GM12878 (cell line): ENCODE measurements around the gene DGKI. TPM values are rescaled to one million over a fixed set of nuclear protein-coding genes. Genes with fewer than 3 reads are reported as not detected.

ENCODE experiments used
- ATAC-seq: fragments of 200-7000 bp; cut with Tn5 transposase; 3 replicates; pipeline ENCODE4 v1.9.1; 2020; ENCODE audit warnings: mild to moderate bottlenecking, moderate library complexity
- BruUV-seq: library from RNA; stranded (reverse); fragments of 400-500 nt; replicated peaks from 2 replicates; lab custom pipeline; 2021; lab: Mats Ljungman, UMichigan
- CTCF ChIA-PET: fragments of 300-600 bp; sonication (Branson Sonifier 250); formaldehyde crosslinking; extraction: SDS; loops from one replicate; lab custom pipeline; 2021; ENCODE audit warnings: inconsistent platforms; lab: Yijun Ruan, JAX
- POLR2A ChIA-PET: fragments of 350-600 bp; formaldehyde crosslinking; extraction: SDS; loops from one replicate; lab custom pipeline; 2021; ENCODE audit warnings: inconsistent platforms; lab: Charles Lee
- RAD21 ChIA-PET: fragments of 300-600 bp; sonication (Branson Sonifier 250); formaldehyde crosslinking; loops from one replicate; lab custom pipeline; 2023; ENCODE audit warnings: antibody characterized with exemption; ENCODE audit not compliant: unreplicated experiment; lab: Charles Lee
- SMC1A ChIA-PET: fragments of 300-600 bp; sonication (Branson Sonifier 250); formaldehyde crosslinking; loops from one replicate; lab custom pipeline; 2023; ENCODE audit not compliant: unreplicated experiment, uncharacterized antibody; lab: Charles Lee
- DNase-seq: peaks from one replicate; pipeline ENCODE4 v3.0.0-alpha.2; 2011; ENCODE audit warnings: low read depth, low spot score
- FAIRE-seq: peaks from 3 replicates; lab custom pipeline; 2011; peaks lifted over from hg19 to GRCh38; lab: Jason Lieb, UNC
- H2AFZ ChIP-seq: 2 replicates; pipeline ENCODE4 v1.6.0; 2011; ENCODE audit warnings: low read depth, low read length, control low read depth; ENCODE audit not compliant: control insufficient read depth
- H3K27ac ChIP-seq: 2 replicates; pipeline ENCODE4 v1.5.1; 2011; ENCODE audit warnings: control low read depth; ENCODE audit not compliant: control insufficient read depth, insufficient read depth
- H3K27me3 ChIP-seq, 2 experiments: replicated peaks in 1 of 2; 2 replicates each; pipeline versions ENCODE4 v1.6.0 to v1.6.1; 2011; ENCODE audit warnings: low read length in 1 of 2; ENCODE audit not compliant: control insufficient read depth in 2 of 2, insufficient read depth in 2 of 2
- H3K36me3 ChIP-seq, 2 experiments: 2 replicates each; pipeline ENCODE4 v1.5.1; 2011; ENCODE audit warnings: low read length in 1 of 2; ENCODE audit not compliant: control insufficient read depth in 2 of 2, insufficient read depth in 2 of 2
- H3K4me1 ChIP-seq: 2 replicates; pipeline ENCODE4 v1.6.1; 2011; ENCODE audit warnings: mild to moderate bottlenecking, low read length, moderate library complexity, mixed read lengths; ENCODE audit not compliant: control insufficient read depth, insufficient read depth
- H3K4me2 ChIP-seq: 2 replicates; pipeline ENCODE4 v1.6.0; 2011; ENCODE audit warnings: control low read depth; ENCODE audit not compliant: control insufficient read depth, insufficient read depth
- H3K4me3 ChIP-seq: fragments of 200-600 bp; sonication (generic); 2 replicates; pipeline ENCODE4 v1.5.1; 2016
- H3K79me2 ChIP-seq: 2 replicates; pipeline ENCODE4 v1.6.0; 2011; ENCODE audit warnings: low read length; ENCODE audit not compliant: control insufficient read depth, insufficient read depth
- H3K9ac ChIP-seq: 2 replicates; pipeline ENCODE4 v1.8.0; 2011; ENCODE audit warnings: low read length, control low read depth, mixed read lengths; ENCODE audit not compliant: control insufficient read depth, insufficient read depth
- H3K9me3 ChIP-seq: replicated peaks from 3 replicates; pipeline ENCODE4 v1.5.1; 2011; ENCODE audit warnings: mild to moderate bottlenecking, low read length; ENCODE audit not compliant: control insufficient read depth, insufficient read depth
- H4K20me1 ChIP-seq: 2 replicates; pipeline ENCODE4 v1.6.0; 2011; ENCODE audit not compliant: control insufficient read depth, insufficient read depth
- ESRRA ChIP-seq: IDR thresholded peaks from 2 replicates; pipeline ENCODE4 v1.6.1; 2012; ENCODE audit warnings: mild to moderate bottlenecking, low read length, improper control_type of control experiment
- FOXK2 ChIP-seq: fragments of 450-650 bp; IDR thresholded peaks from 2 replicates; pipeline ENCODE4 v1.6.1; 2017; ENCODE audit warnings: mild to moderate bottlenecking, moderate library complexity
- IRF3 ChIP-seq: fragments of 450-650 bp; IDR thresholded peaks from 2 replicates; pipeline ENCODE4 v1.6.1; 2014; ENCODE audit warnings: mild to moderate bottlenecking
- IRF5 ChIP-seq: fragments of 450-650 bp; IDR thresholded peaks from 2 replicates; pipeline ENCODE4 v1.6.1; 2017; ENCODE audit warnings: borderline replicate concordance
- PML ChIP-seq: IDR thresholded peaks from 2 replicates; pipeline ENCODE4 v1.6.1; 2012; ENCODE audit warnings: low read length, inconsistent platforms
- RAD21 ChIP-seq: IDR thresholded peaks from 2 replicates; pipeline ENCODE4 v1.6.1; 2011; ENCODE audit warnings: mild to moderate bottlenecking, low read depth, low read length, moderate library complexity; ENCODE audit not compliant: insufficient read depth
- TAF1 ChIP-seq: IDR thresholded peaks from 2 replicates; pipeline ENCODE4 v1.6.1; 2011; ENCODE audit warnings: mild to moderate bottlenecking, low read depth, low read length, borderline replicate concordance
- TARDBP ChIP-seq: IDR thresholded peaks from 2 replicates; pipeline ENCODE4 v1.6.1; 2016; ENCODE audit warnings: borderline replicate concordance
- TCF3 ChIP-seq: IDR thresholded peaks from 2 replicates; pipeline ENCODE4 v1.6.1; 2012; ENCODE audit warnings: low read depth, mild to moderate bottlenecking, low read length, borderline replicate concordance; ENCODE audit not compliant: insufficient read depth
- WGBS: methylation state at CpG from one replicate; pipeline ENCODE4 v1.1.6; 2016; ENCODE audit warnings: low lambda C conversion rate; ENCODE audit not compliant: insufficient replicate concordance, insufficient coverage; ENCODE audit errors: missing lambda C conversion rate; 5-methylcytosine and 5-hydroxymethylcytosine counted together
- in situ Hi-C: fragments of 300-500 bp; cut with MboI; formaldehyde crosslinking; loops from 9 replicates; pipeline ENCODE4 v1.14.3; 2018; ENCODE audit warnings: mixed read lengths
- intact Hi-C: fragments of 100-400 bp; cut with micrococcal nuclease; formaldehyde crosslinking; loops from one replicate; pipeline ENCODE4 v1.14.2; 2022; ENCODE audit not compliant: unreplicated experiment
- polyA plus RNA-seq, 11 experiments: library from polyadenylated mRNA; depleted of rRNA in 4 of 11; unstranded in 6 of 11; stranded (reverse) in 5 of 11; fragments of >200 nt; fragmentation: Nextera tagmentation in 4 of 11; fragmentation: Illumina TruSeq in 1 of 11; extraction: Ambion mirVana in 4 of 11; extraction: Trizol in 1 of 11; gene quantifications; 1 replicate in 1 of 11; 2 replicates in 10 of 11; pipeline versions ENCODE4 v1.2.1 to v1.2.3, GENCODE V29; 2011 to 2016; ENCODE audit warnings: inconsistent platforms in 2 of 11, missing spikeins in 2 of 11, low read depth in 1 of 11
- total RNA-seq, 4 experiments: library from RNA; depleted of rRNA in 3 of 4; stranded (reverse); fragments of >200 nt in 3 of 4; fragmentation: Illumina TruSeq in 1 of 4; extraction: Trizol in 1 of 4; gene quantifications; 2 replicates each; pipeline versions ENCODE4 v1.2.1 to v1.2.3, GENCODE V29; 2013 to 2021
- TF ChIP-seq, protein P1 (sequence below): IDR thresholded peaks from 2 replicates; pipeline ENCODE4 v1.6.1; 2012; ENCODE audit warnings: low read depth, low read length, improper control_type of control experiment
- TF ChIP-seq, protein P2 (sequence below): IDR thresholded peaks from 2 replicates; pipeline ENCODE4 v1.6.1; 2011; ENCODE audit warnings: low read depth, mild to moderate bottlenecking, low read length, moderate library complexity, borderline replicate concordance; ENCODE audit errors: extremely low read depth
- TF ChIP-seq, protein P3 (sequence below): fragments of 450-650 bp; IDR thresholded peaks from 2 replicates; pipeline ENCODE4 v1.6.1; 2017; ENCODE audit warnings: low read depth, mild to moderate bottlenecking, moderate library complexity
- TF ChIP-seq, protein P4 (sequence below): IDR thresholded peaks from 2 replicates; pipeline ENCODE4 v1.6.1; 2012; ENCODE audit warnings: improper control_type of control experiment, low read depth, low read length; ENCODE audit not compliant: insufficient replicate concordance

The DGKI gene
- total and polyA plus RNA-seq, 10 of the 15 experiments (the other 5 are each of a cell fraction or from before 2014, with no cell fraction given) = 10.4 to 37.1 (median 22.1) TPM

DNA sequence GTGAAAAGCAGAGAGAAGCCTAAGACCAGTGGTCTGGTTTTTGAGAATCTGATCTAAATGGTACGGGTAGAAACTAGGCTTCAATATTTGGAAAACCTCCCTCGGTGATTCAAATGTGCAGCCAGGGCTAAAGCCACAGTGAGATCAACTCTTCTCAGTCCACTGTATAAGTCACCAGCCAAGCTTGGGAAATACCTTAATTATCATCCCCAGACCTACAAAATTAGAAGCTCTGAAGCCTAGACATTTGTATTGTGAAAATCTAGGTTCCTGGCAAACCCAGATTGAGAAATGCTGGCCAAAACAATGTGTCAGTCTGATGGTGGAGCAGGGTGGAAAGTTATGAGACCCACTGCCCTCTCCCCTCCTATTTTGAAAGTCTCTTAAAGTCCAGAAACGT, 131.7 kb downstream of the DGKI start:
- POLR2A ChIA-PET = no interaction called here
- TF ChIP-seq TCF3 (no peak), IRF5 (no peak), ESRRA (no peak), RAD21 (no peak), PML (no peak), TAF1 (no peak), FOXK2 (no peak), IRF3 (no peak), TARDBP (no peak)
- TF ChIP-seq, protein P1, sequence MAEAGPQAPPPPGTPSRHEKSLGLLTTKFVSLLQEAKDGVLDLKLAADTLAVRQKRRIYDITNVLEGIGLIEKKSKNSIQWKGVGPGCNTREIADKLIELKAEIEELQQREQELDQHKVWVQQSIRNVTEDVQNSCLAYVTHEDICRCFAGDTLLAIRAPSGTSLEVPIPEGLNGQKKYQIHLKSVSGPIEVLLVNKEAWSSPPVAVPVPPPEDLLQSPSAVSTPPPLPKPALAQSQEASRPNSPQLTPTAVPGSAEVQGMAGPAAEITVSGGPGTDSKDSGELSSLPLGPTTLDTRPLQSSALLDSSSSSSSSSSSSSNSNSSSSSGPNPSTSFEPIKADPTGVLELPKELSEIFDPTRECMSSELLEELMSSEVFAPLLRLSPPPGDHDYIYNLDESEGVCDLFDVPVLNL = no peak
- TF ChIP-seq, protein P2, sequence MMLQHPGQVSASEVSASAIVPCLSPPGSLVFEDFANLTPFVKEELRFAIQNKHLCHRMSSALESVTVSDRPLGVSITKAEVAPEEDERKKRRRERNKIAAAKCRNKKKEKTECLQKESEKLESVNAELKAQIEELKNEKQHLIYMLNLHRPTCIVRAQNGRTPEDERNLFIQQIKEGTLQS = no peak
- TF ChIP-seq, protein P3, sequence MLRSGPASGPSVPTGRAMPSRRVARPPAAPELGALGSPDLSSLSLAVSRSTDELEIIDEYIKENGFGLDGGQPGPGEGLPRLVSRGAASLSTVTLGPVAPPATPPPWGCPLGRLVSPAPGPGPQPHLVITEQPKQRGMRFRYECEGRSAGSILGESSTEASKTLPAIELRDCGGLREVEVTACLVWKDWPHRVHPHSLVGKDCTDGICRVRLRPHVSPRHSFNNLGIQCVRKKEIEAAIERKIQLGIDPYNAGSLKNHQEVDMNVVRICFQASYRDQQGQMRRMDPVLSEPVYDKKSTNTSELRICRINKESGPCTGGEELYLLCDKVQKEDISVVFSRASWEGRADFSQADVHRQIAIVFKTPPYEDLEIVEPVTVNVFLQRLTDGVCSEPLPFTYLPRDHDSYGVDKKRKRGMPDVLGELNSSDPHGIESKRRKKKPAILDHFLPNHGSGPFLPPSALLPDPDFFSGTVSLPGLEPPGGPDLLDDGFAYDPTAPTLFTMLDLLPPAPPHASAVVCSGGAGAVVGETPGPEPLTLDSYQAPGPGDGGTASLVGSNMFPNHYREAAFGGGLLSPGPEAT = no peak
- TF ChIP-seq, protein P4, sequence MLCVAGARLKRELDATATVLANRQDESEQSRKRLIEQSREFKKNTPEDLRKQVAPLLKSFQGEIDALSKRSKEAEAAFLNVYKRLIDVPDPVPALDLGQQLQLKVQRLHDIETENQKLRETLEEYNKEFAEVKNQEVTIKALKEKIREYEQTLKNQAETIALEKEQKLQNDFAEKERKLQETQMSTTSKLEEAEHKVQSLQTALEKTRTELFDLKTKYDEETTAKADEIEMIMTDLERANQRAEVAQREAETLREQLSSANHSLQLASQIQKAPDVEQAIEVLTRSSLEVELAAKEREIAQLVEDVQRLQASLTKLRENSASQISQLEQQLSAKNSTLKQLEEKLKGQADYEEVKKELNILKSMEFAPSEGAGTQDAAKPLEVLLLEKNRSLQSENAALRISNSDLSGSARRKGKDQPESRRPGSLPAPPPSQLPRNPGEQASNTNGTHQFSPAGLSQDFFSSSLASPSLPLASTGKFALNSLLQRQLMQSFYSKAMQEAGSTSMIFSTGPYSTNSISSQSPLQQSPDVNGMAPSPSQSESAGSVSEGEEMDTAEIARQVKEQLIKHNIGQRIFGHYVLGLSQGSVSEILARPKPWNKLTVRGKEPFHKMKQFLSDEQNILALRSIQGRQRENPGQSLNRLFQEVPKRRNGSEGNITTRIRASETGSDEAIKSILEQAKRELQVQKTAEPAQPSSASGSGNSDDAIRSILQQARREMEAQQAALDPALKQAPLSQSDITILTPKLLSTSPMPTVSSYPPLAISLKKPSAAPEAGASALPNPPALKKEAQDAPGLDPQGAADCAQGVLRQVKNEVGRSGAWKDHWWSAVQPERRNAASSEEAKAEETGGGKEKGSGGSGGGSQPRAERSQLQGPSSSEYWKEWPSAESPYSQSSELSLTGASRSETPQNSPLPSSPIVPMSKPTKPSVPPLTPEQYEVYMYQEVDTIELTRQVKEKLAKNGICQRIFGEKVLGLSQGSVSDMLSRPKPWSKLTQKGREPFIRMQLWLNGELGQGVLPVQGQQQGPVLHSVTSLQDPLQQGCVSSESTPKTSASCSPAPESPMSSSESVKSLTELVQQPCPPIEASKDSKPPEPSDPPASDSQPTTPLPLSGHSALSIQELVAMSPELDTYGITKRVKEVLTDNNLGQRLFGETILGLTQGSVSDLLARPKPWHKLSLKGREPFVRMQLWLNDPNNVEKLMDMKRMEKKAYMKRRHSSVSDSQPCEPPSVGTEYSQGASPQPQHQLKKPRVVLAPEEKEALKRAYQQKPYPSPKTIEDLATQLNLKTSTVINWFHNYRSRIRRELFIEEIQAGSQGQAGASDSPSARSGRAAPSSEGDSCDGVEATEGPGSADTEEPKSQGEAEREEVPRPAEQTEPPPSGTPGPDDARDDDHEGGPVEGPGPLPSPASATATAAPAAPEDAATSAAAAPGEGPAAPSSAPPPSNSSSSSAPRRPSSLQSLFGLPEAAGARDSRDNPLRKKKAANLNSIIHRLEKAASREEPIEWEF = no peak

More for the DNA sequence above, 131.7 kb downstream of the DGKI start:
- SMC1A ChIA-PET = interaction anchor here (0.7 to 9.2 kb wide), 7 partner anchors 10 to 108 kb away, joined by 3 to 69 read pairs (median 5); no protein-coding TSS in a partner anchor
- no peaks in the 10 kb centered on the region for H3K27me3 ChIP-seq
- no TSS peak for BruUV-seq
- no peak overlapping the region for H3K9ac ChIP-seq
- no peaks in the 10 kb centered on the region for H4K20me1 ChIP-seq
- CTCF ChIA-PET = interaction anchor here (1.6 kb wide), 1 partner anchor 12 kb away, joined by 6 read pairs; no protein-coding TSS in a partner anchor
- ATAC-seq (no peak), DNase-seq (no peak), FAIRE-seq (no peak)
- H3K4me2 ChIP-seq = no peak overlapping the region
- H3K4me3 ChIP-seq = no peak overlapping the region
- H3K4me1 ChIP-seq = no peaks in the 10 kb centered on the region
- no peaks in the 10 kb centered on the region for H3K36me3 ChIP-seq
- H3K9me3 ChIP-seq = no peaks in the 10 kb centered on the region
- intact Hi-C loops = no loop called here
- RAD21 ChIA-PET = interaction anchor here (1.4 kb wide), 1 partner anchor 19 kb away, joined by 3 read pairs; no protein-coding TSS in a partner anchor
- in situ Hi-C loops = no loop called here
- H3K79me2 ChIP-seq = no peaks in the 10 kb centered on the region
- H2AFZ ChIP-seq = no peak overlapping the region
- WGBS = 2% methylated on average over 3 of the region's 3 CpGs
- H3K27ac ChIP-seq = no peak overlapping the region
